ENCODE measurements around the gene ZNF423.

ZNF423 gene

GRCh38 chr16:49836668-49837067 lies 19.2 kb downstream of the ZNF423 start:
- H3K9ac ChIP-seq (ENCODE audit: low read depth in 1 of 2, low read length in 2 of 2), result no peak overlapping the region
- H3K9me3 ChIP-seq (ENCODE audit: control insufficient read depth in 1 of 2, low read length in 2 of 2), result no peaks in the 10 kb centered on the region
- H3K36me3 ChIP-seq (ENCODE audit: control insufficient read depth in 1 of 2, insufficient read depth in 2 of 2, low read length in 2 of 2), result no peaks in the 10 kb centered on the region
- peaks cover 15 to 21% of the 10 kb centered on the region in 2 donors for H3K27me3 ChIP-seq (ENCODE audit: control insufficient read depth in 1 of 2, insufficient read depth in 2 of 2, low read length in 2 of 2)
- no peak overlapping the region for H3K4me3 ChIP-seq (ENCODE audit: low read depth in 1 of 2, low read length in 2 of 2)
- peaks cover 0 to 20% of the 10 kb centered on the region in 2 donors for H3K4me1 ChIP-seq (ENCODE audit: control insufficient read depth in 1 of 2, insufficient read depth in 2 of 2, low read length in 2 of 2)
- no peak overlapping the region for H3K27ac ChIP-seq (ENCODE audit: low read depth, low read length)

GRCh38 chr16:49836218-49836617 lies 19.7 kb downstream of the ZNF423 start:
- Histone ChIP-seq H3K36me3 (ENCODE audit: control insufficient read depth in 1 of 2, insufficient read depth in 2 of 2, low read length in 2 of 2) (no peaks in the 10 kb centered on the region), H3K9ac (ENCODE audit: low read depth in 1 of 2, low read length in 2 of 2) (no peak overlapping the region), H3K27ac (ENCODE audit: low read depth, low read length) (no peak overlapping the region)

GRCh38 chr16:49835161-49835777 lies 20.6 kb downstream of the ZNF423 start:
- Histone ChIP-seq H3K36me3 (ENCODE audit: control insufficient read depth in 1 of 2, insufficient read depth in 2 of 2, low read length in 2 of 2) (no peaks in the 10 kb centered on the region), H3K9me3 (ENCODE audit: control insufficient read depth in 1 of 2, low read length in 2 of 2) (no peaks in the 10 kb centered on the region), H3K4me3 (ENCODE audit: low read depth in 1 of 2, low read length in 2 of 2) (no peak overlapping the region), H3K27me3 (ENCODE audit: control insufficient read depth in 1 of 2, insufficient read depth in 2 of 2, low read length in 2 of 2) (peaks cover 5 to 13% of the 10 kb centered on the region in 2 donors), H3K4me1 (ENCODE audit: control insufficient read depth in 1 of 2, insufficient read depth in 2 of 2, low read length in 2 of 2) (peaks cover 0 to 20% of the 10 kb centered on the region in 2 donors), H3K27ac (ENCODE audit: low read depth, low read length) (no peak overlapping the region), H3K9ac (ENCODE audit: low read depth in 1 of 2, low read length in 2 of 2) (no peak overlapping the region)

More at GRCh38 chr16:49836218-49836617, 19.7 kb downstream of the ZNF423 start:
- Histone ChIP-seq H3K4me3 (ENCODE audit: low read depth in 1 of 2, low read length in 2 of 2) (no peak overlapping the region), H3K9me3 (ENCODE audit: control insufficient read depth in 1 of 2, low read length in 2 of 2) (no peaks in the 10 kb centered on the region), H3K4me1 (ENCODE audit: control insufficient read depth in 1 of 2, insufficient read depth in 2 of 2, low read length in 2 of 2) (peaks cover 0 to 20% of the 10 kb centered on the region in 2 donors), H3K27me3 (ENCODE audit: control insufficient read depth in 1 of 2, insufficient read depth in 2 of 2, low read length in 2 of 2) (peaks cover 12 to 21% of the 10 kb centered on the region in 2 donors)

- Histone ChIP-seq H3K36me3 (ENCODE audit: control insufficient read depth in 1 of 2, insufficient read depth in 2 of 2, low read length in 2 of 2) (no peaks in the 10 kb centered on the region), H3K4me3 (ENCODE audit: low read depth in 1 of 2, low read length in 2 of 2) (no peak overlapping the region), H3K4me1 (ENCODE audit: control insufficient read depth in 1 of 2, insufficient read depth in 2 of 2, low read length in 2 of 2) (peaks cover 0 to 20% of the 10 kb centered on the region in 2 donors), H3K27ac (ENCODE audit: low read depth, low read length) (no peak overlapping the region), H3K27me3 (ENCODE audit: control insufficient read depth in 1 of 2, insufficient read depth in 2 of 2, low read length in 2 of 2) (peaks cover 5 to 13% of the 10 kb centered on the region in 2 donors), H3K9ac (ENCODE audit: low read depth in 1 of 2, low read length in 2 of 2) (no peak overlapping the region), H3K9me3 (ENCODE audit: control insufficient read depth in 1 of 2, low read length in 2 of 2) (no peaks in the 10 kb centered on the region)
These were observed 21.3 kb downstream of the ZNF423 start for GRCh38 chr16:49834531-49835151.

- Histone ChIP-seq H3K27ac (ENCODE audit: low read depth, low read length) (no peak overlapping the region), H3K9me3 (ENCODE audit: control insufficient read depth in 1 of 2, low read length in 2 of 2) (no peaks in the 10 kb centered on the region), H3K9ac (ENCODE audit: low read depth in 1 of 2, low read length in 2 of 2) (no peak overlapping the region), H3K27me3 (ENCODE audit: control insufficient read depth in 1 of 2, insufficient read depth in 2 of 2, low read length in 2 of 2) (peaks cover 0 to 8% of the 10 kb centered on the region in 2 donors), H3K36me3 (ENCODE audit: control insufficient read depth in 1 of 2, insufficient read depth in 2 of 2, low read length in 2 of 2) (no peaks in the 10 kb centered on the region), H3K4me3 (ENCODE audit: low read depth in 1 of 2, low read length in 2 of 2) (no peak overlapping the region), H3K4me1 (ENCODE audit: control insufficient read depth in 1 of 2, insufficient read depth in 2 of 2, low read length in 2 of 2) (peaks cover 0 to 20% of the 10 kb centered on the region in 2 donors)
These were observed 21.9 kb downstream of the ZNF423 start for GRCh38 chr16:49833796-49834530.

- Histone ChIP-seq H3K4me1 (ENCODE audit: control insufficient read depth in 1 of 2, insufficient read depth in 2 of 2, low read length in 2 of 2) (peaks cover 0 to 20% of the 10 kb centered on the region in 2 donors), H3K27me3 (ENCODE audit: control insufficient read depth in 1 of 2, insufficient read depth in 2 of 2, low read length in 2 of 2) (peaks cover 0 to 4% of the 10 kb centered on the region in 2 donors), H3K4me3 (ENCODE audit: low read depth in 1 of 2, low read length in 2 of 2) (no peak overlapping the region), H3K36me3 (ENCODE audit: control insufficient read depth in 1 of 2, insufficient read depth in 2 of 2, low read length in 2 of 2) (no peaks in the 10 kb centered on the region), H3K9me3 (ENCODE audit: control insufficient read depth in 1 of 2, low read length in 2 of 2) (no peaks in the 10 kb centered on the region), H3K27ac (ENCODE audit: low read depth, low read length) (no peak overlapping the region), H3K9ac (ENCODE audit: low read depth in 1 of 2, low read length in 2 of 2) (no peak overlapping the region)
These were observed 22.8 kb downstream of the ZNF423 start for GRCh38 chr16:49833085-49833484.

GRCh38 chr16:49832177-49832576 lies 23.7 kb downstream of the ZNF423 start:
- H3K36me3 ChIP-seq (ENCODE audit: control insufficient read depth in 1 of 2, insufficient read depth in 2 of 2, low read length in 2 of 2), result no peaks in the 10 kb centered on the region
- H3K4me3 ChIP-seq (ENCODE audit: low read depth in 1 of 2, low read length in 2 of 2), result no peak overlapping the region
- H3K27me3 ChIP-seq (ENCODE audit: control insufficient read depth in 1 of 2, insufficient read depth in 2 of 2, low read length in 2 of 2), result no peaks in the 10 kb centered on the region
- H3K27ac ChIP-seq (ENCODE audit: low read depth, low read length), result no peak overlapping the region
- H3K9me3 ChIP-seq (ENCODE audit: control insufficient read depth in 1 of 2, low read length in 2 of 2), result no peaks in the 10 kb centered on the region
- H3K4me1 ChIP-seq (ENCODE audit: control insufficient read depth in 1 of 2, insufficient read depth in 2 of 2, low read length in 2 of 2), result peaks cover 0 to 18% of the 10 kb centered on the region in 2 donors
- no peak overlapping the region for H3K9ac ChIP-seq (ENCODE audit: low read depth in 1 of 2, low read length in 2 of 2)

- Histone ChIP-seq H3K27ac (ENCODE audit: low read depth, low read length) (no peak overlapping the region), H3K4me3 (ENCODE audit: low read depth in 1 of 2, low read length in 2 of 2) (no peak overlapping the region), H3K9ac (ENCODE audit: low read depth in 1 of 2, low read length in 2 of 2) (no peak overlapping the region), H3K4me1 (ENCODE audit: control insufficient read depth in 1 of 2, insufficient read depth in 2 of 2, low read length in 2 of 2) (peaks cover 0 to 15% of the 10 kb centered on the region in 2 donors), H3K27me3 (ENCODE audit: control insufficient read depth in 1 of 2, insufficient read depth in 2 of 2, low read length in 2 of 2) (no peaks in the 10 kb centered on the region), H3K36me3 (ENCODE audit: control insufficient read depth in 1 of 2, insufficient read depth in 2 of 2, low read length in 2 of 2) (no peaks in the 10 kb centered on the region), H3K9me3 (ENCODE audit: control insufficient read depth in 1 of 2, low read length in 2 of 2) (no peaks in the 10 kb centered on the region)
These were observed 25.0 kb downstream of the ZNF423 start for GRCh38 chr16:49830873-49831272.

GRCh38 chr16:49828533-49829267 lies 27.2 kb downstream of the ZNF423 start:
- Histone ChIP-seq H3K27me3 (ENCODE audit: control insufficient read depth in 1 of 2, insufficient read depth in 2 of 2, low read length in 2 of 2) (no peaks in the 10 kb centered on the region), H3K27ac (ENCODE audit: low read depth, low read length) (no peak overlapping the region), H3K4me1 (ENCODE audit: control insufficient read depth in 1 of 2, insufficient read depth in 2 of 2, low read length in 2 of 2) (peaks cover 0 to 8% of the 10 kb centered on the region in 2 donors), H3K9ac (ENCODE audit: low read depth in 1 of 2, low read length in 2 of 2) (no peak overlapping the region), H3K9me3 (ENCODE audit: control insufficient read depth in 1 of 2, low read length in 2 of 2) (no peaks in the 10 kb centered on the region), H3K4me3 (ENCODE audit: low read depth in 1 of 2, low read length in 2 of 2) (no peak overlapping the region), H3K36me3 (ENCODE audit: control insufficient read depth in 1 of 2, insufficient read depth in 2 of 2, low read length in 2 of 2) (no peaks in the 10 kb centered on the region)
